ENCODE measurements around the gene DAGLA.
A peak's percentile ranks its signal among the peaks of the same experiment; 100 is the strongest.

The DAGLA gene

GRCh38 chr11:61769946-61770683 is 89.9 kb downstream of the DAGLA start:
- no peak for DNase-seq

- no peak for DNase-seq
Measured at GRCh38 chr11:61771195-61771894, 91.2 kb downstream of the DAGLA start.

GRCh38 chr11:61771985-61772455 is 91.8 kb downstream of the DAGLA start:
- DNase-seq, result no peak

GRCh38 chr11:61773356-61773755 is 93.2 kb downstream of the DAGLA start:
- no peak for DNase-seq

- DNase-seq, result no peak
Measured at GRCh38 chr11:61773809-61774208, 93.6 kb downstream of the DAGLA start.

- DNase-seq, result no peak
Measured at GRCh38 chr11:61774411-61774810, 94.2 kb downstream of the DAGLA start.

GRCh38 chr11:61775106-61775505 is 94.9 kb downstream of the DAGLA start:
- DNase-seq, result no peak

GRCh38 chr11:61775606-61776554 is 95.7 kb downstream of the DAGLA start:
- DNase-seq, result no peak

- DNase-seq, result no peak
Measured at GRCh38 chr11:61776561-61777075, 96.4 kb downstream of the DAGLA start.

- peak; percentile 64 for DNase-seq
Measured at GRCh38 chr11:61777234-61778090, 97.3 kb downstream of the DAGLA start.

- no peak for DNase-seq
Measured at GRCh38 chr11:61778357-61778886, 98.2 kb downstream of the DAGLA start.

GRCh38 chr11:61778920-61779650 is 98.9 kb downstream of the DAGLA start:
- DNase-seq, result no peak

- DNase-seq, result no peak
Measured at GRCh38 chr11:61779666-61780525, 99.7 kb downstream of the DAGLA start.

GRCh38 chr11:61780581-61781162 is 100.5 kb downstream of the DAGLA start:
- no peak for DNase-seq

GRCh38 chr11:61781585-61781984 is 101.4 kb downstream of the DAGLA start:
- no peak for DNase-seq

GRCh38 chr11:61782299-61782698 is 102.1 kb downstream of the DAGLA start:
- no peak for DNase-seq

- no peak for DNase-seq
Measured at GRCh38 chr11:61782841-61783240, 102.7 kb downstream of the DAGLA start.

GRCh38 chr11:61783717-61784505 is 103.7 kb downstream of the DAGLA start:
- no peak for DNase-seq

GRCh38 chr11:61784506-61784805 is 104.3 kb downstream of the DAGLA start:
- no peak for DNase-seq

Measured in right hindlimb (tissue), 1 donor.